Activated CD4-positive, alpha-beta T cell treated with anti-CD3 and anti-CD28 coated beads, Interleukin-2, amount 50 U/mL, for 4 hours (primary cell): ENCODE data around the gene ARL17B.
A peak's percentile ranks its signal among the peaks of the same experiment; 100 is the strongest.
"Not testable (repeated sequence)": the region's sequence is repeated elsewhere in the genome, so short reads cannot be mapped to it uniquely, and the experiment has no call there.

Source experiments
- DNase-seq, 2 experiments: peaks; one replicate each; pipeline ENCODE4 v3.0.0-alpha.2; 2020

Gene ARL17B

GRCh38 chr17:46287587-46287986 is 74.0 kb downstream of the ARL17B start:
- not testable (repeated sequence) for DNase-seq

- DNase-seq: peak; percentile 46 to 48
Measured at GRCh38 chr17:46286764-46287221, 74.8 kb downstream of the ARL17B start.

- not testable (repeated sequence) for DNase-seq
Measured at GRCh38 chr17:46285500-46285899, 76.1 kb downstream of the ARL17B start.

GRCh38 chr17:46284467-46284866 is 77.1 kb downstream of the ARL17B start:
- DNase-seq: peak; percentile 28 to 34

- DNase-seq: not testable (repeated sequence)
Measured at GRCh38 chr17:46282635-46283034, 78.9 kb downstream of the ARL17B start.

GRCh38 chr17:46281336-46281735 is 80.2 kb downstream of the ARL17B start:
- not testable (repeated sequence) for DNase-seq

- not testable (repeated sequence) for DNase-seq
Measured at GRCh38 chr17:46276728-46277479, 84.7 kb downstream of the ARL17B start.

- DNase-seq: no peak
Measured at GRCh38 chr17:46274238-46274637, 87.3 kb downstream of the ARL17B start.

GRCh38 chr17:46273541-46274236 is 87.9 kb downstream of the ARL17B start:
- DNase-seq: no peak

GRCh38 chr17:46270032-46270431 is 91.5 kb downstream of the ARL17B start:
- DNase-seq: no peak

GRCh38 chr17:46266656-46267544 is 94.7 kb downstream of the ARL17B start:
- peak; percentile 76 to 78 for DNase-seq

- not testable (repeated sequence) for DNase-seq
Measured at GRCh38 chr17:46266063-46266655, 95.4 kb downstream of the ARL17B start.

- no peak for DNase-seq
Measured at GRCh38 chr17:46264456-46265198, 96.9 kb downstream of the ARL17B start.

GRCh38 chr17:46262271-46262670 is 99.3 kb downstream of the ARL17B start:
- DNase-seq: no peak

GRCh38 chr17:46259845-46260661 is 101.5 kb downstream of the ARL17B start:
- DNase-seq: not testable (repeated sequence)

- DNase-seq: not testable (repeated sequence)
Measured at GRCh38 chr17:46256369-46256768, 105.2 kb downstream of the ARL17B start.

- DNase-seq: not testable (repeated sequence)
Measured at GRCh38 chr17:46254215-46254614, 107.4 kb downstream of the ARL17B start.

- peak; percentile 75 to 76 for DNase-seq
Measured at GRCh38 chr17:46253722-46254121, 107.8 kb downstream of the ARL17B start.

GRCh38 chr17:46252804-46253203 is 108.8 kb downstream of the ARL17B start:
- DNase-seq: not testable (repeated sequence)

- not testable (repeated sequence) for DNase-seq
Measured at GRCh38 chr17:46249153-46249552, 112.4 kb downstream of the ARL17B start.
